ENCODE data around the gene ZNF619. TPM values are rescaled to one million over a fixed set of nuclear protein-coding genes. Genes with fewer than 3 reads are reported as not detected.
A peak's percentile ranks its signal among the peaks of the same experiment; 100 is the strongest.

ZNF619 gene
- total RNA-seq, 1 donor from 2014 or later = 3.2 TPM

DNA sequence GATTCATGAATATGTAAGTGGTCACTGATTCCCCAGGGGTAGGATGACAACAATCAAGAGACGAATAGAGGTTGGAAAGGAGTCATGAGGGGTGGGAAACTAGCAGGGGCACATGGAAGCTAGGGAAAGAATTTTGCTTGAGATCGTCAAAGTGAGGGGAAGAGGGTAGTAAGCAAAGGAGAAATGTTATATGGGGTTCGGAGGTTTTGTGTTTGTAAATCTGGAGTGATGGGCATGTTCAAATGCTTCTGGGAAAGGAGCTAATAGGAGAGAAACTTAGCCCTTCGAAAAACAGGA is 11.9 kb upstream of the ZNF619 start:
- Histone ChIP-seq H3K27ac (no peak overlapping the region), H3K27me3 (no peaks in the 10 kb centered on the region), H3K9me3 (no peaks in the 10 kb centered on the region), H3K4me3 (no peak overlapping the region), H3K36me3 (peaks cover 0 to 44% of the 10 kb centered on the region in 2 donors), H3K4me1 (no peaks in the 10 kb centered on the region)
- intact Hi-C loops (cut with DNase I) = no loop called here
- no peak for TF ChIP-seq POLR2A (IDR thresholded peaks at IDR 0.05)
- TF ChIP-seq POLR2AphosphoS5 (IDR thresholded peaks at IDR 0.05; ENCODE audit: insufficient read depth in 1 of 2, low read depth in 1 of 2) = no peak
- no peak for DNase-seq (ENCODE audit: extremely low spot score in 2 of 2)

DNA sequence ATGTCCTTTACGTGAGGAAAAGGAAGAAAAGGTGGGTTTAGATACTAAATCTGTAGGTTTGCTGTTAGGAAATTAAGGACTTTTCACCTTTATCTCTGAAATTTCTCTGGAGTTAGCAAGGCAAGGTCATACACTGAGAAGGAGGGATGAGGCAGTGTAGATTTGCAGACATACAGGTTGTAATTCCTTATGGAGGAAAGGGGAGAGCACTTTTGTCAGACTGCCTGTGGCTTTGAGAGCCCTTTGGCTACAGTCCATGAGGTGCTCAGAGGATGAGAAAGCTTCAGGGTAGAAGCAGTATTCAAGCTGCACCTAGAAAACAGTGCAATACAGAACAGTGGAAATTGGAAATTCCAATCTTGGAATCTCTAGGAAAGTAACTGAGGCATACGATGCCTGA is 11.5 kb upstream of the ZNF619 start:
- no peak for TF ChIP-seq POLR2AphosphoS5 (IDR thresholded peaks at IDR 0.05; ENCODE audit: insufficient read depth in 1 of 2, low read depth in 1 of 2)
- TF ChIP-seq, protein P1, sequence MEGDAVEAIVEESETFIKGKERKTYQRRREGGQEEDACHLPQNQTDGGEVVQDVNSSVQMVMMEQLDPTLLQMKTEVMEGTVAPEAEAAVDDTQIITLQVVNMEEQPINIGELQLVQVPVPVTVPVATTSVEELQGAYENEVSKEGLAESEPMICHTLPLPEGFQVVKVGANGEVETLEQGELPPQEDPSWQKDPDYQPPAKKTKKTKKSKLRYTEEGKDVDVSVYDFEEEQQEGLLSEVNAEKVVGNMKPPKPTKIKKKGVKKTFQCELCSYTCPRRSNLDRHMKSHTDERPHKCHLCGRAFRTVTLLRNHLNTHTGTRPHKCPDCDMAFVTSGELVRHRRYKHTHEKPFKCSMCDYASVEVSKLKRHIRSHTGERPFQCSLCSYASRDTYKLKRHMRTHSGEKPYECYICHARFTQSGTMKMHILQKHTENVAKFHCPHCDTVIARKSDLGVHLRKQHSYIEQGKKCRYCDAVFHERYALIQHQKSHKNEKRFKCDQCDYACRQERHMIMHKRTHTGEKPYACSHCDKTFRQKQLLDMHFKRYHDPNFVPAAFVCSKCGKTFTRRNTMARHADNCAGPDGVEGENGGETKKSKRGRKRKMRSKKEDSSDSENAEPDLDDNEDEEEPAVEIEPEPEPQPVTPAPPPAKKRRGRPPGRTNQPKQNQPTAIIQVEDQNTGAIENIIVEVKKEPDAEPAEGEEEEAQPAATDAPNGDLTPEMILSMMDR (IDR thresholded peaks at IDR 0.05) = no peak
- no peak for TF ChIP-seq POLR2A (IDR thresholded peaks at IDR 0.05)
- Histone ChIP-seq H3K9me3 (no peaks in the 10 kb centered on the region), H3K4me3 (no peak overlapping the region), H3K4me1 (no peaks in the 10 kb centered on the region), H3K27me3 (no peaks in the 10 kb centered on the region), H3K36me3 (peaks cover 0 to 40% of the 10 kb centered on the region in 2 donors), H3K27ac (no peak overlapping the region)
- intact Hi-C loops (cut with DNase I) = no loop called here
- DNase-seq (ENCODE audit: extremely low spot score in 2 of 2) = no peak

DNA sequence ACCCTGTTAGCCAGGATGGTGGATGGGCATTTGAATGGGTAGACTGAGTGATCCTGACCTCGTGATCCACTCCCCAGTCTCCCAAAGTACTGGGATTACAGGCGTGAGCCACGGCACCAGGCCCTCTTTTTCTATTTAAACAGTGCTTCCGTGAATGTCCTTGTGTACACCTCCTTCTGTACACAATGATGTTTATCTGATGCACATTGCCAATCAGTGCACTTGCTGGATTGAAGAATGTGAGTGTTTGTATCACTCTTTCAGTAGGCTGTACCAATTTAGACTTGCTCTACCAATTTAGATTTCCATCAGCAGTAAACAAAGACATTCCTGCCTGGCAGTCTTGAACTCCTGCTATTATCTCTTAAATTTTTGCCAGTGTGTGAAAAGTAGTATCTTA is 8.9 kb upstream of the ZNF619 start:
- intact Hi-C loops (cut with DNase I) = no loop called here

DNA sequence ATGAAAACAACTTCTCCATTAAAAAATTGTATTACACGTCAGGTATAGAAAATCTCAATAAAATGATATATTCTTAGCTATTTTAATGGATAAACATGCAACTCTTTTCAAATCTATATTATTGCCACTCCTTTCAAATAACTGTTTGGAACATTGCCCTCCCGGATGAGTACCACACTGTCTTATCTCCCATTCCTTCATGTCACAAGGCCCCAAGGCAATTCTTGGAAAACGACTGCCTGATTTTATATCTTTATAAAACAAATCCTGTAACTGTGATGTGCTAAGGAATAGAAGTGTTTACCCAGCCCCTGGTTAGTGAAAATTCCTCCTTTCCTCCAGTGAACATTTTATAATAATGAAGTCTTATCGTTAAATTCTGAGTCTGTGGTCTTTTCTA is 6.2 kb upstream of the ZNF619 start:
- Histone ChIP-seq H3K27me3 (no peaks in the 10 kb centered on the region), H3K4me1 (no peaks in the 10 kb centered on the region), H3K36me3 (no peaks in the 10 kb centered on the region), H3K27ac (no peak overlapping the region), H3K4me3 (no peak overlapping the region), H3K9me3 (no peaks in the 10 kb centered on the region)
- intact Hi-C loops (cut with DNase I) = no loop called here
- TF ChIP-seq, protein P1 (IDR thresholded peaks at IDR 0.05) = no peak
- no peak for TF ChIP-seq POLR2AphosphoS5 (IDR thresholded peaks at IDR 0.05; ENCODE audit: insufficient read depth in 1 of 2, low read depth in 1 of 2)
- DNase-seq (ENCODE audit: extremely low spot score in 2 of 2) = no peak

More for the DNA sequence above, 8.9 kb upstream of the ZNF619 start:
- TF ChIP-seq POLR2A (IDR thresholded peaks at IDR 0.05) (no peak), POLR2AphosphoS5 (IDR thresholded peaks at IDR 0.05; ENCODE audit: insufficient read depth in 1 of 2, low read depth in 1 of 2) (no peak)
- TF ChIP-seq, protein P1 (IDR thresholded peaks at IDR 0.05) = no peak
- no peaks in the 10 kb centered on the region for H3K4me1 ChIP-seq
- H3K36me3 ChIP-seq = peaks cover 0 to 15% of the 10 kb centered on the region in 2 donors
- H3K4me3 ChIP-seq = no peak overlapping the region
- H3K27ac ChIP-seq = no peak overlapping the region
- DNase-seq (ENCODE audit: extremely low spot score in 2 of 2) = no peak
- H3K27me3 ChIP-seq = no peaks in the 10 kb centered on the region
- no peaks in the 10 kb centered on the region for H3K9me3 ChIP-seq

DNA sequence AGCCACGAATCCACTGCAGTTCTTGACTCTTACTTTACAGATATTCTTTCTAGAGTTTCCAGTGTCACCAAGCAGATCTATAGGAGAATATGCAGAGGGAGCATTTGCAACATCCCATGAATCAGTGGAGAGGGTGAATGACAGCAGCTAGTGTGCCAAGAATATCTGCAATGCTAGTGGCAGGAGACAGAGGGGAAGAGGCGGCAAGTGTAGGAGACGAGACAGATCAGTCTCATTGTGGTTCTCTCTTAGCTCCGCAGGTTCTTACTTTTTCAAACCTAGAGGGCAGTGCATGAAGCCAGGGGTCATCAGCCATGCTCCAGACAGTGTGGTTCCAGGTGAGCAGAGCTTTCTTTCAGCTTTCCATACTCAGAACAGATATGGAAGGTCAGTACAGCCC is 744 bp downstream of the ZNF619 start:
- Histone ChIP-seq H3K4me3 (peak overlapping the region; percentile 75 to 89), H3K9me3 (no peaks in the 10 kb centered on the region), H3K27me3 (no peaks in the 10 kb centered on the region), H3K27ac (peak overlapping the region; percentile 70), H3K4me1 (peaks cover 7% of the 10 kb centered on the region), H3K36me3 (peaks cover 0 to 6% of the 10 kb centered on the region in 2 donors)
- intact Hi-C loops (cut with DNase I) = no loop called here
- no peak for DNase-seq (ENCODE audit: extremely low spot score in 2 of 2)
- TF ChIP-seq, protein P1 (IDR thresholded peaks at IDR 0.05) = no peak
- TF ChIP-seq POLR2AphosphoS5 (IDR thresholded peaks at IDR 0.05; ENCODE audit: insufficient read depth in 1 of 2, low read depth in 1 of 2) (no peak), POLR2A (IDR thresholded peaks at IDR 0.05) (no peak)

DNA sequence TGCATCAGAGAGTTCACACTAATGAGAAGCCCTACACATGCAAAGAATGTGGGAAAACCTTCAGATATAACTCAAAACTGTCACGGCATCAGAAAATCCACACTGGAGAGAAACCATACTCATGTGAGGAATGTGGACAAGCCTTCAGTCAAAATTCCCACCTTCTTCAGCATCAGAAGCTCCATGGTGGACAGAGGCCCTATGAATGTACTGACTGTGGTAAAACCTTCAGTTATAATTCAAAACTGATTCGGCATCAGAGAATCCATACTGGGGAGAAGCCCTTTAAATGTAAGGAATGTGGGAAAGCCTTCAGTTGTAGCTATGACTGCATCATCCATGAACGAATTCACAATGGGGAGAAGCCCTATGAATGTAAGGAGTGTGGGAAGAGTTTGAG is 10.2 kb downstream of the ZNF619 start:
- Histone ChIP-seq H3K27me3 (no peaks in the 10 kb centered on the region), H3K36me3 (peaks cover 7 to 51% of the 10 kb centered on the region in 2 donors), H3K27ac (no peak overlapping the region), H3K9me3 (peaks cover 9% of the 10 kb centered on the region), H3K4me3 (no peak overlapping the region), H3K4me1 (no peaks in the 10 kb centered on the region)
- TF ChIP-seq, protein P1 (IDR thresholded peaks at IDR 0.05) = no peak
- TF ChIP-seq POLR2AphosphoS5 (IDR thresholded peaks at IDR 0.05; ENCODE audit: insufficient read depth in 1 of 2, low read depth in 1 of 2) = no peak
- TF ChIP-seq POLR2A (IDR thresholded peaks at IDR 0.05) = no peak
- intact Hi-C loops (cut with DNase I) = no loop called here
- no peak for DNase-seq (ENCODE audit: extremely low spot score in 2 of 2)

Measured in vagina (tissue), 2 donors.